SU-DHL-6 (cell line): ENCODE results near the gene CTAGE1.

Experiments used
- CTCF ChIP-seq: fragments of 200-600 bp; sonication (generic); IDR thresholded peaks from one replicate; pipeline ENCODE4 v1.5.1; 2017; ENCODE audit warnings: antibody characterized with exemption, mild to moderate bottlenecking, low read length, moderate library complexity; ENCODE audit not compliant: insufficient read depth, poor library complexity, severe bottlenecking
- EZH2phosphoT487 ChIP-seq: fragments of 200-600 bp; sonication (generic), shearing (Covaris generic); conservative IDR thresholded peaks from 2 replicates; pipeline ENCODE4 v1.6.1; 2018; ENCODE audit warnings: mild to moderate bottlenecking, antibody characterized with exemption, low read length, moderate library complexity, mixed read lengths

- TF ChIP-seq CTCF (no peak), EZH2phosphoT487 (no peak)
Measured at GRCh38 chr18:22391407-22392345, 26.0 kb downstream of the CTAGE1 start.
